ENCODE measurements around the gene XYLT2. TPM values are rescaled to one million over a fixed set of nuclear protein-coding genes. Genes with fewer than 3 reads are reported as not detected.

XYLT2 gene
- total RNA-seq, 1 donor from 2014 or later: 41.0 TPM

DNA sequence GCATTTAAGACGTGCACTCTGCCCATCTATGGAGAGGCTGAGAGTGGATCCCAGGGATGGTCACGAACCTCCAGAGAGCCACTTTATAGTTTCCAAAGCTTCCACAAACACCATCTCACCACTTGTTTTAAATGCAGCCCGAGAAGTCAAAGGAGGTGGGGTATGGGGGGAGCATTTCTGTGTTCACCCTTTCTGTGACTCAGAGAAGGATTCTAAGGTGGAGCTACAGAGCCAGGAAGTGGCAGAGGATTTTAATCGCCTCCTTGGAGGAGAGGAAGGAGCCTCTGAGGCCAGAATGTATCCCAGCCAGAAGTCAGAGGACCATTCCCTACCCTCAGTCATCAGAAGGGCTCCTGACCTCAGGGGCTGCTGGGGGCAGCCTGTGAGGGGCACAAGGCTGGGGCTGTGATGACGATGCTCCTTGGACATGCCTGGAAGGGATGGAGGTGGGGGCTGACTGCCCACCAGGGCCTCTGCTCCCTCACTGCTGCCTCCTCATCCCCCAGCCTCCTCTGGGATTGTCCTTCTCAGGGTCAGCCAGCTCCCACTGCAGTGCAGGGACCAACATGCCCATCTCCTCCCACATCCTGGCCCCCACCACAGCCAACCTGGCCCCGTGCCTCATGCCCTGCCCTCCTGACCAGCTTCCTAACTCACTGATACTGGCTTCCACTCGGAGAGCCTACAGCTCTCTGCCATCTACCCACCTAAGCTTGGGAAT is 2.8 kb downstream of the XYLT2 start:
- no peaks in the 10 kb centered on the region for H3K9me3 Mint-ChIP-seq (ENCODE audit: unreplicated experiment)
- peaks cover 51% of the 10 kb centered on the region for H4K20me1 ChIP-seq (ENCODE audit: insufficient read depth, low read length)
- TF ChIP-seq, protein P1, sequence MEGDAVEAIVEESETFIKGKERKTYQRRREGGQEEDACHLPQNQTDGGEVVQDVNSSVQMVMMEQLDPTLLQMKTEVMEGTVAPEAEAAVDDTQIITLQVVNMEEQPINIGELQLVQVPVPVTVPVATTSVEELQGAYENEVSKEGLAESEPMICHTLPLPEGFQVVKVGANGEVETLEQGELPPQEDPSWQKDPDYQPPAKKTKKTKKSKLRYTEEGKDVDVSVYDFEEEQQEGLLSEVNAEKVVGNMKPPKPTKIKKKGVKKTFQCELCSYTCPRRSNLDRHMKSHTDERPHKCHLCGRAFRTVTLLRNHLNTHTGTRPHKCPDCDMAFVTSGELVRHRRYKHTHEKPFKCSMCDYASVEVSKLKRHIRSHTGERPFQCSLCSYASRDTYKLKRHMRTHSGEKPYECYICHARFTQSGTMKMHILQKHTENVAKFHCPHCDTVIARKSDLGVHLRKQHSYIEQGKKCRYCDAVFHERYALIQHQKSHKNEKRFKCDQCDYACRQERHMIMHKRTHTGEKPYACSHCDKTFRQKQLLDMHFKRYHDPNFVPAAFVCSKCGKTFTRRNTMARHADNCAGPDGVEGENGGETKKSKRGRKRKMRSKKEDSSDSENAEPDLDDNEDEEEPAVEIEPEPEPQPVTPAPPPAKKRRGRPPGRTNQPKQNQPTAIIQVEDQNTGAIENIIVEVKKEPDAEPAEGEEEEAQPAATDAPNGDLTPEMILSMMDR (IDR thresholded peaks at IDR 0.05; ENCODE audit: insufficient read depth, low read depth, low read length): no peak
- TF ChIP-seq EZH2 (IDR thresholded peaks at IDR 0.05; ENCODE audit: insufficient read depth, low read length): no peak
- FAIRE-seq (no peak), DNase-seq (ENCODE audit: low read depth) (peak; percentile 48)
- peaks cover 43% of the 10 kb centered on the region for H3K79me2 ChIP-seq (ENCODE audit: insufficient read depth, low read length)
- no peak overlapping the region for H2AFZ ChIP-seq (ENCODE audit: low read depth, low read length)
- peaks cover 15% of the 10 kb centered on the region for H3K36me3 Mint-ChIP-seq (ENCODE audit: low read depth, unreplicated experiment)
- peak overlapping the region; percentile 13 for H3K27ac ChIP-seq (ENCODE audit: low read depth, low read length)
- peak overlapping the region; percentile 89 for H3K4me2 ChIP-seq (ENCODE audit: low read length)
- H3K4me3 Mint-ChIP-seq (ENCODE audit: unreplicated experiment): peak overlapping the region; percentile 94
- no peaks in the 10 kb centered on the region for H3K9me3 ChIP-seq (ENCODE audit: insufficient read depth, low read depth, low read length)
- H3K27me3 ChIP-seq (ENCODE audit: insufficient read depth, low read length): peaks cover 2% of the 10 kb centered on the region
- H3K9ac ChIP-seq (ENCODE audit: low read length): peak overlapping the region; percentile 13
- no peaks in the 10 kb centered on the region for H3K27me3 Mint-ChIP-seq (ENCODE audit: low read depth, unreplicated experiment)
- H3K27ac Mint-ChIP-seq (ENCODE audit: unreplicated experiment): no peak overlapping the region
- no peak overlapping the region for H3K4me3 ChIP-seq (ENCODE audit: insufficient read depth, low read depth, low read length)
- peaks cover 18% of the 10 kb centered on the region for H3K4me1 Mint-ChIP-seq (ENCODE audit: low read depth, unreplicated experiment)
- H3K4me1 ChIP-seq (ENCODE audit: insufficient read depth, low read length): peaks cover 27% of the 10 kb centered on the region
- no peaks in the 10 kb centered on the region for H3K36me3 ChIP-seq (ENCODE audit: insufficient read depth, low read length)

DNA sequence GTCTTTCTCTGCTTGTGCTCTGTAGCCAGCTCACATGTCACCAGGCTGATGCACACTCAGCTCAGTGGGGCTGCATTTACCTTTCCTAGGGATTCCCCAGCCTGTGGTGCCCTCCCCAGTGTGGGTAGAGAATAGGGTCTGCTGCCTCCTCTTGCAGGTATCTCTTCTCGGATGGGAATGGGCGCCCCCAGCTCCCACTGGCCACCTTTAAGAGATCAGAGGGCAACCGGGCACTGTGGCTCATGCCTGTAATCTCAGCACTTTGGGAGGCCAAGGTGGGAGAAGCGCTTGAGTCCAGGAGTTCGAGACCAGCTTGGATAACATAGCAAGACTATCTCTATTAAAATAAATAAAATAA is 3.3 kb downstream of the XYLT2 start:
- Histone ChIP-seq H3K4me1 (ENCODE audit: insufficient read depth, low read length) (peaks cover 27% of the 10 kb centered on the region), H3K4me2 (ENCODE audit: low read length) (peak overlapping the region; percentile 89), H3K9me3 (ENCODE audit: insufficient read depth, low read depth, low read length) (no peaks in the 10 kb centered on the region), H3K4me3 (ENCODE audit: insufficient read depth, low read depth, low read length) (no peak overlapping the region), H3K9ac (ENCODE audit: low read length) (peak overlapping the region; percentile 13), H4K20me1 (ENCODE audit: insufficient read depth, low read length) (peaks cover 52% of the 10 kb centered on the region), H2AFZ (ENCODE audit: low read depth, low read length) (no peak overlapping the region), H3K27ac (ENCODE audit: low read depth, low read length) (no peak overlapping the region), H3K36me3 (ENCODE audit: insufficient read depth, low read length) (no peaks in the 10 kb centered on the region), H3K79me2 (ENCODE audit: insufficient read depth, low read length) (peaks cover 43% of the 10 kb centered on the region), H3K27me3 (ENCODE audit: insufficient read depth, low read length) (peaks cover 2% of the 10 kb centered on the region)
- peak overlapping the region; percentile 64 for H3K4me3 Mint-ChIP-seq (ENCODE audit: unreplicated experiment)
- TF ChIP-seq, protein P1 (IDR thresholded peaks at IDR 0.05; ENCODE audit: insufficient read depth, low read depth, low read length): no peak
- no peak for TF ChIP-seq EZH2 (IDR thresholded peaks at IDR 0.05; ENCODE audit: insufficient read depth, low read length)
- FAIRE-seq: no peak
- H3K4me1 Mint-ChIP-seq (ENCODE audit: low read depth, unreplicated experiment): peaks cover 18% of the 10 kb centered on the region
- no peaks in the 10 kb centered on the region for H3K27me3 Mint-ChIP-seq (ENCODE audit: low read depth, unreplicated experiment)
- no peak for DNase-seq (ENCODE audit: low read depth)
- no peak overlapping the region for H3K27ac Mint-ChIP-seq (ENCODE audit: unreplicated experiment)
- H3K9me3 Mint-ChIP-seq (ENCODE audit: unreplicated experiment): no peaks in the 10 kb centered on the region
- H3K36me3 Mint-ChIP-seq (ENCODE audit: low read depth, unreplicated experiment): peaks cover 16% of the 10 kb centered on the region

DNA sequence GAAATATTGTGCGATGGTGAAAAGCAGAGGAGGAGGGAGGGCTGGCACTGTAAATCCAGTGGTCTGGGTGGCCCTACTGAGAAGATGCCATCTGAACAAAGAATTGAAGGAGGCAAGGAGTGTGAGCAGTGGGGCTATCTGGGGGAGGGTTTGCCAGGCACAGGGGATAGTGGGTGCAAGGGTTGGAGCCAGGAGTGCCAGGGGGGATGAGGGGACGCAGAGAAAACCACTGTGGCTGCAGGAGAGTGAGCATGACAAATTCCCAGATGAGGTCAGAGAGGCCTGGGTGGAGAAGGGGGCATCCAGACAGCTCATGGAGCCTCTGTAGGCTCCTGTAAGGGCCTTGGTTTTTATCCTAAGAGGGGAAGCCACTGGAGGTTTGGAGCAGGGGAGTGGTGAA is 4.8 kb downstream of the XYLT2 start:
- Histone ChIP-seq H3K4me1 (ENCODE audit: insufficient read depth, low read length) (peaks cover 22% of the 10 kb centered on the region), H3K27ac (ENCODE audit: low read depth, low read length) (no peak overlapping the region), H3K36me3 (ENCODE audit: insufficient read depth, low read length) (no peaks in the 10 kb centered on the region), H3K4me2 (ENCODE audit: low read length) (no peak overlapping the region), H3K9ac (ENCODE audit: low read length) (no peak overlapping the region), H4K20me1 (ENCODE audit: insufficient read depth, low read length) (peaks cover 52% of the 10 kb centered on the region), H2AFZ (ENCODE audit: low read depth, low read length) (no peak overlapping the region), H3K4me3 (ENCODE audit: insufficient read depth, low read depth, low read length) (no peak overlapping the region), H3K27me3 (ENCODE audit: insufficient read depth, low read length) (no peaks in the 10 kb centered on the region), H3K9me3 (ENCODE audit: insufficient read depth, low read depth, low read length) (no peaks in the 10 kb centered on the region), H3K79me2 (ENCODE audit: insufficient read depth, low read length) (peaks cover 43% of the 10 kb centered on the region)
- no peaks in the 10 kb centered on the region for H3K9me3 Mint-ChIP-seq (ENCODE audit: unreplicated experiment)
- TF ChIP-seq, protein P1 (IDR thresholded peaks at IDR 0.05; ENCODE audit: insufficient read depth, low read depth, low read length): no peak
- no peak for TF ChIP-seq EZH2 (IDR thresholded peaks at IDR 0.05; ENCODE audit: insufficient read depth, low read length)
- H3K36me3 Mint-ChIP-seq (ENCODE audit: low read depth, unreplicated experiment): peaks cover 22% of the 10 kb centered on the region
- peaks cover 18% of the 10 kb centered on the region for H3K4me1 Mint-ChIP-seq (ENCODE audit: low read depth, unreplicated experiment)
- no peak overlapping the region for H3K4me3 Mint-ChIP-seq (ENCODE audit: unreplicated experiment)
- FAIRE-seq (no peak), DNase-seq (ENCODE audit: low read depth) (no peak)
- no peak overlapping the region for H3K27ac Mint-ChIP-seq (ENCODE audit: unreplicated experiment)
- H3K27me3 Mint-ChIP-seq (ENCODE audit: low read depth, unreplicated experiment): no peaks in the 10 kb centered on the region

Measured in astrocyte (in vitro differentiated cells and primary cell).